Astrocyte of the cerebellum (primary cell): ENCODE results near the gene RBM19.

ENCODE experiments used
- DNase-seq: peaks from one replicate; pipeline ENCODE4 v3.0.0-alpha.2; 2011; ENCODE audit warnings: low read depth
- H3K4me3 ChIP-seq: 2 replicates; pipeline ENCODE4 v1.5.1; 2011; ENCODE audit warnings: mild to moderate bottlenecking, low read depth, low read length, moderate library complexity
- in situ Hi-C: cut with HindIII; loops from 2 replicates; pipeline ENCODE4 v1.10.0; 2017; ENCODE audit warnings: low sequenced_read_pairs
- TF ChIP-seq, protein P1 (sequence below): IDR thresholded peaks from 2 replicates; pipeline ENCODE4 v1.5.1; 2012; ENCODE audit warnings: low read length, low read depth, moderate library complexity, mild to moderate bottlenecking; ENCODE audit errors: missing control alignments

The RBM19 gene

DNA sequence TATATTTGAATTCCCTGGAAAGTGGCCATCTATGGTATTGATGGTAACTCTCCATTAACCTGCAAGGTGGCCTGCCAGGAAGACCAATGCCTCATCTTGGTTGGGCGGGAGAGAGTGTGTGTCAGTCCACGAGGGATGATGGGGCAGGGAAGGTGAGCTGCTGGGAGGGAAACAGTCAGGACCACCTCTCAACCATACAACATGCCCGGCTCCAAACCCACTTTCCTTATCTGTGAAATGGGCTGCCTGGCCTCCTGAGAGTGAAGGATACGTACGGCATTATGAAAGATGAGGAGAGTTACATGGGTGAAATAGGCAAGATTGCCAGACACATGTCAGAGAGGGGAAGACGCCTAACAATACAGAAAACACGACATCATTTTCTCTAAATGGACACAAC lies 70.9 kb downstream of the RBM19 start:
- DNase-seq, result no peak
- TF ChIP-seq, protein P1, sequence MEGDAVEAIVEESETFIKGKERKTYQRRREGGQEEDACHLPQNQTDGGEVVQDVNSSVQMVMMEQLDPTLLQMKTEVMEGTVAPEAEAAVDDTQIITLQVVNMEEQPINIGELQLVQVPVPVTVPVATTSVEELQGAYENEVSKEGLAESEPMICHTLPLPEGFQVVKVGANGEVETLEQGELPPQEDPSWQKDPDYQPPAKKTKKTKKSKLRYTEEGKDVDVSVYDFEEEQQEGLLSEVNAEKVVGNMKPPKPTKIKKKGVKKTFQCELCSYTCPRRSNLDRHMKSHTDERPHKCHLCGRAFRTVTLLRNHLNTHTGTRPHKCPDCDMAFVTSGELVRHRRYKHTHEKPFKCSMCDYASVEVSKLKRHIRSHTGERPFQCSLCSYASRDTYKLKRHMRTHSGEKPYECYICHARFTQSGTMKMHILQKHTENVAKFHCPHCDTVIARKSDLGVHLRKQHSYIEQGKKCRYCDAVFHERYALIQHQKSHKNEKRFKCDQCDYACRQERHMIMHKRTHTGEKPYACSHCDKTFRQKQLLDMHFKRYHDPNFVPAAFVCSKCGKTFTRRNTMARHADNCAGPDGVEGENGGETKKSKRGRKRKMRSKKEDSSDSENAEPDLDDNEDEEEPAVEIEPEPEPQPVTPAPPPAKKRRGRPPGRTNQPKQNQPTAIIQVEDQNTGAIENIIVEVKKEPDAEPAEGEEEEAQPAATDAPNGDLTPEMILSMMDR, result no peak
- in situ Hi-C loops, result no loop called here
- H3K4me3 ChIP-seq, result no peak overlapping the region

DNA sequence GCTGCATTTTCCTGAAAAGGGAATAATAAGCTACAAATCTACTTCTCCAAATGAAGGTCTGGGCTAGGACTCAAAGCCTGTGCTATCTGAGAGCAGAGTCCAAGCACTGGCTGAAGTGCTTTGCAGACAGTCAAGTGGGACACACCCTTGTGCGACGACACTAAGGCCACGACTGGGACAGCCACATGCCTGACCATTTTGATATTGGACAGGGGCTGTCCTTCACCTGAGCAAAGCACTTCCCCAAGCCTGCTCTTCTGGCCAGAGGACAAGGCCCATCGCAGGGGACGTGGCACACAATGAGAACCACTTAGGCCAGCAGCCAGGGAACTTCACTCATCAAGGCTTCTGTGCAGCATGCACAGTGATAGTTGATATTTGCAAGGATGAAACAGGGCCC lies 71.4 kb downstream of the RBM19 start:
- no peak overlapping the region for H3K4me3 ChIP-seq
- TF ChIP-seq, protein P1, result no peak
- no peak for DNase-seq
- in situ Hi-C loops, result no loop called here

- no peak overlapping the region for H3K4me3 ChIP-seq
- TF ChIP-seq, protein P1, result no peak
- no peak for DNase-seq
- in situ Hi-C loops, result no loop called here
Observed at GRCh38 chr12:113893221-113893620, 72.9 kb downstream of the RBM19 start.

- no peak overlapping the region for H3K4me3 ChIP-seq
- TF ChIP-seq, protein P1, result no peak
- DNase-seq, result no peak
- in situ Hi-C loops, result no loop called here
Observed at GRCh38 chr12:113892556-113892955, 73.6 kb downstream of the RBM19 start.

- H3K4me3 ChIP-seq, result no peak overlapping the region
- in situ Hi-C loops, result no loop called here
- TF ChIP-seq, protein P1, result no peak
- no peak for DNase-seq
Observed at GRCh38 chr12:113891739-113892520, 74.2 kb downstream of the RBM19 start.

GRCh38 chr12:113891167-113891692 lies 74.9 kb downstream of the RBM19 start:
- TF ChIP-seq, protein P1, result no peak
- in situ Hi-C loops, result no loop called here
- DNase-seq, result no peak
- no peak overlapping the region for H3K4me3 ChIP-seq
